ENCODE data around the gene WDR7. TPM values are rescaled to one million over a fixed set of nuclear protein-coding genes. Genes with fewer than 3 reads are reported as not detected.

WDR7 gene
- total and polyA plus RNA-seq, 12 donors, result 3.1 to 32.6 (median 28.0) TPM

DNA sequence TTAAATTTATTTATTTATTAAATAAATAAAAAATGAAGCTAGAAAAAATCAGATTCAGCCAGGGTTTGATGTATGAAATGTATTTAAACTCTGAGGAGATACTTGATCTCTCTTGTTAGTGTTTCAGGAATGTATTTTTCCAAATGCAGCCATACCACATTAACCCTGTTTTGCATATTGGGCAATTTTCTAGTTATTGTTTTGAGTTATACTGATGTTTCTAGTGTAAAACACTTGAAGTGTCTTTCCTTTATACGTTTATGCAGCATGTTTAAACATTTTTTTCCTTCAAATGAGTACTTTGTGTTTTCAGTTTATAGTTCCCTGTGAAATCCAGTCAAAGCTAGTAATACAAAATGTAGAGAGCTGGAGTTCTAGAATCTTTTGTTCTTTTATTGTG, 69.9 kb downstream of the WDR7 start:
- Histone ChIP-seq H3K36me3 (peaks cover 0 to 61% (median 6%) of the 10 kb centered on the region in 9 donors), H3K9me3 (peaks cover 0 to 13% (median 0%) of the 10 kb centered on the region in 11 donors), H3K4me3 (no peak overlapping the region), H3K27ac (no peak overlapping the region), H3K4me1 (no peaks in the 10 kb centered on the region), H3K27me3 (no peaks in the 10 kb centered on the region)
- ATAC-seq (no peak), DNase-seq (no peak)
- TF ChIP-seq, protein P1, sequence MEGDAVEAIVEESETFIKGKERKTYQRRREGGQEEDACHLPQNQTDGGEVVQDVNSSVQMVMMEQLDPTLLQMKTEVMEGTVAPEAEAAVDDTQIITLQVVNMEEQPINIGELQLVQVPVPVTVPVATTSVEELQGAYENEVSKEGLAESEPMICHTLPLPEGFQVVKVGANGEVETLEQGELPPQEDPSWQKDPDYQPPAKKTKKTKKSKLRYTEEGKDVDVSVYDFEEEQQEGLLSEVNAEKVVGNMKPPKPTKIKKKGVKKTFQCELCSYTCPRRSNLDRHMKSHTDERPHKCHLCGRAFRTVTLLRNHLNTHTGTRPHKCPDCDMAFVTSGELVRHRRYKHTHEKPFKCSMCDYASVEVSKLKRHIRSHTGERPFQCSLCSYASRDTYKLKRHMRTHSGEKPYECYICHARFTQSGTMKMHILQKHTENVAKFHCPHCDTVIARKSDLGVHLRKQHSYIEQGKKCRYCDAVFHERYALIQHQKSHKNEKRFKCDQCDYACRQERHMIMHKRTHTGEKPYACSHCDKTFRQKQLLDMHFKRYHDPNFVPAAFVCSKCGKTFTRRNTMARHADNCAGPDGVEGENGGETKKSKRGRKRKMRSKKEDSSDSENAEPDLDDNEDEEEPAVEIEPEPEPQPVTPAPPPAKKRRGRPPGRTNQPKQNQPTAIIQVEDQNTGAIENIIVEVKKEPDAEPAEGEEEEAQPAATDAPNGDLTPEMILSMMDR (IDR thresholded peaks at IDR 0.05), result no peak
- intact Hi-C loops (cut with DNase I), result no loop called here
- WGBS, 2 donors, result 91 to 93% methylated on average over 1 of the region's 1 CpG

GRCh38 chr18:56721491-56721890, 70.3 kb downstream of the WDR7 start:
- Histone ChIP-seq H3K9me3 (peaks cover 0 to 13% (median 0%) of the 10 kb centered on the region in 11 donors), H3K4me3 (no peak overlapping the region), H3K4me1 (no peaks in the 10 kb centered on the region), H3K36me3 (peaks cover 0 to 61% (median 6%) of the 10 kb centered on the region in 9 donors), H3K27ac (no peak overlapping the region), H3K27me3 (no peaks in the 10 kb centered on the region)
- ATAC-seq (no peak), DNase-seq (no peak)
- 82 to 90% methylated on average over 3 of the region's 3 CpGs for WGBS, 2 donors
- TF ChIP-seq, protein P1 (IDR thresholded peaks at IDR 0.05), result no peak
- intact Hi-C loops (cut with DNase I), result no loop called here

DNA sequence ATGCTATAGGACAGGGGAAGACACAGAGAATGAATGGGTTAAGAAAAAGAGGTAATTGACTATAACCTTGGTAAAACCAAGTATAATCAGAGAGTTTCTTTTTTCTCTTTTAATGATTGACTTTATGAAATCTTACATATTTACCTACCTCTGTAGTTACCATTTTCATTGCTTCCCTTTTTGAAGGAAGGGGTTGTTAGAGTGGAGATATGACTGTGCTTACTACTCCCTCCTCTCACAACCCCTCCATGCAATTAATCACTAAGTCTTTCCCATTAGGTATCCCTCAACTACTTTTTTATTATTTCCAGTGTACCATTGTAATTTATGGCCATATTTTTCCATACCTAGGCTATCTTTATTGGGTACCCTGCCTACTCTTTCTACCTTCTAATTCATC, 71.4 kb downstream of the WDR7 start:
- TF ChIP-seq, protein P1 (IDR thresholded peaks at IDR 0.05), result no peak
- ATAC-seq (no peak), DNase-seq (no peak)
- H3K27me3 ChIP-seq, result no peaks in the 10 kb centered on the region
- intact Hi-C loops (cut with DNase I), result no loop called here
- no peaks in the 10 kb centered on the region for H3K4me1 ChIP-seq
- H3K36me3 ChIP-seq, result peaks cover 0 to 63% (median 6%) of the 10 kb centered on the region in 9 donors
- H3K9me3 ChIP-seq, result peaks cover 0 to 13% (median 0%) of the 10 kb centered on the region in 11 donors
- H3K4me3 ChIP-seq, result no peak overlapping the region
- no peak overlapping the region for H3K27ac ChIP-seq

GRCh38 chr18:56723068-56723467, 71.9 kb downstream of the WDR7 start:
- no peak for DNase-seq
- Histone ChIP-seq H3K27me3 (no peaks in the 10 kb centered on the region), H3K4me3 (no peak overlapping the region), H3K9me3 (peaks cover 0 to 13% (median 0%) of the 10 kb centered on the region in 11 donors), H3K27ac (no peak overlapping the region), H3K36me3 (peaks cover 0 to 63% (median 6%) of the 10 kb centered on the region in 9 donors), H3K4me1 (no peaks in the 10 kb centered on the region)
- TF ChIP-seq, protein P1 (IDR thresholded peaks at IDR 0.05), result no peak
- WGBS, 2 donors, result 98 to 100% methylated on average over 1 of the region's 1 CpG
- no peak for ATAC-seq
- intact Hi-C loops (cut with DNase I), result no loop called here
